ENCODE data around the gene MTSS2.

GRCh38 chr16:70694868-70695218 lies 9.0 kb upstream of the MTSS2 start:
- TF ChIP-seq ZNF292 (tag by site-specific recombination; IDR thresholded peaks at IDR 0.05; ENCODE audit: borderline replicate concordance, low read depth) (no peak), CTCF (tag by site-specific recombination; IDR thresholded peaks at IDR 0.05) (no peak), ZNF146 (tag by site-specific recombination; IDR thresholded peaks at IDR 0.05) (no peak), ZNF10 (tag by site-specific recombination; IDR thresholded peaks at IDR 0.05) (no peak), ZNF639 (tag by site-specific recombination; IDR thresholded peaks at IDR 0.05) (no peak), ZNF138 (tag by site-specific recombination; IDR thresholded peaks at IDR 0.05; ENCODE audit: borderline replicate concordance) (no peak), ZBTB8A (tag by site-specific recombination; IDR thresholded peaks at IDR 0.05) (no peak), ZNF449 (tag by site-specific recombination; IDR thresholded peaks at IDR 0.05) (no peak), ZNF148 (tag by site-specific recombination; IDR thresholded peaks at IDR 0.05; ENCODE audit: borderline replicate concordance) (no peak), ZEB2 (tag by site-specific recombination; IDR thresholded peaks at IDR 0.05) (no peak), ZNF335 (tag by site-specific recombination; conservative IDR thresholded peaks at IDR 0.05) (no peak)
